ENCODE data around the gene MRC1.

GRCh38 chr10:17817316-17817715 is 8.2 kb downstream of the MRC1 start:
- TF ChIP-seq, protein P1, sequence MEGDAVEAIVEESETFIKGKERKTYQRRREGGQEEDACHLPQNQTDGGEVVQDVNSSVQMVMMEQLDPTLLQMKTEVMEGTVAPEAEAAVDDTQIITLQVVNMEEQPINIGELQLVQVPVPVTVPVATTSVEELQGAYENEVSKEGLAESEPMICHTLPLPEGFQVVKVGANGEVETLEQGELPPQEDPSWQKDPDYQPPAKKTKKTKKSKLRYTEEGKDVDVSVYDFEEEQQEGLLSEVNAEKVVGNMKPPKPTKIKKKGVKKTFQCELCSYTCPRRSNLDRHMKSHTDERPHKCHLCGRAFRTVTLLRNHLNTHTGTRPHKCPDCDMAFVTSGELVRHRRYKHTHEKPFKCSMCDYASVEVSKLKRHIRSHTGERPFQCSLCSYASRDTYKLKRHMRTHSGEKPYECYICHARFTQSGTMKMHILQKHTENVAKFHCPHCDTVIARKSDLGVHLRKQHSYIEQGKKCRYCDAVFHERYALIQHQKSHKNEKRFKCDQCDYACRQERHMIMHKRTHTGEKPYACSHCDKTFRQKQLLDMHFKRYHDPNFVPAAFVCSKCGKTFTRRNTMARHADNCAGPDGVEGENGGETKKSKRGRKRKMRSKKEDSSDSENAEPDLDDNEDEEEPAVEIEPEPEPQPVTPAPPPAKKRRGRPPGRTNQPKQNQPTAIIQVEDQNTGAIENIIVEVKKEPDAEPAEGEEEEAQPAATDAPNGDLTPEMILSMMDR (optimal IDR thresholded peaks at IDR 0.05 in 1 of 3, IDR thresholded peaks at IDR 0.05 in 1 of 3, conservative IDR thresholded peaks at IDR 0.05 in 1 of 3; ENCODE audit: extremely low read depth in 1 of 3, insufficient read depth in 2 of 3, low read length in 3 of 3): no peak
- no peak for TF ChIP-seq EZH2 (IDR thresholded peaks at IDR 0.05; ENCODE audit: low read length)
